Coronary artery (tissue), 2 donors: Measurements from ENCODE around the gene EIF2S3B.
"Not testable (repeated sequence)": the region's sequence is repeated elsewhere in the genome, so short reads cannot be mapped to it uniquely, and the experiment has no call there.

Experiments used
- DNase-seq: peaks from one replicate; pipeline ENCODE4 v3.0.0-alpha.2; 2017; ENCODE audit warnings: low spot score
- H3K27ac ChIP-seq, 2 donors: fragments of 200-600 bp; sonication (generic); one replicate each; pipeline ENCODE4 v1.5.1; 2016 to 2019
- H3K4me3 ChIP-seq: fragments of 200-600 bp; sonication (generic); 2 replicates; pipeline ENCODE4 v1.5.1; 2016; ENCODE audit warnings: mild to moderate bottlenecking, moderate library complexity
- CTCF ChIP-seq: fragments of 200-600 bp; sonication (generic); IDR thresholded peaks from one replicate; pipeline ENCODE4 v1.5.1; 2019; ENCODE audit warnings: antibody characterized with exemption

Gene EIF2S3B

DNA sequence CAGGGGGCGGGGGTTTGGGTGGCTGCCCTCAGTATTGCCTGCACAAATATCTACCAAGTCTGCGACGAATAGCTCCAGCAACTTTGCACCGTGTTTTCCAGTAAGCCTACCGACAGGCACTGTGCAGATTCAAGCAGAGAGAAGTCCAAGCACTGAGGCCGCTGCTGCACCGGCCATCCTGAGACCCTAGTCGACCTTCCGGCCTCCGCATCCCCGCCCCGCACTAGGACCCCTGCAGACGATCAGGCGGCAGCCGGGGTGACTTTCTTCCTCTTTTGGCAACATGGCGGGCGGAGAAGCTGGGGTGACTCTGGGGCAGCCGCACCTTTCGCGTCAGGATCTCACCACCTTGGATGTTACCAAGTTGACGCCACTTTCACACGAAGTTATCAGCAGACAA lies at the start of gene EIF2S3B:
EIF2S3B (plus strand) TSS at position 271 of the 400 bp plus-strand sequence; CDS start at position 284, 13 bp downstream.
- DNase-seq: no peak
- no peak within 1 kb of the TSS for H3K27ac ChIP-seq
- TF ChIP-seq CTCF: no peak
- H3K4me3 ChIP-seq: no peak within 1 kb of the TSS

DNA sequence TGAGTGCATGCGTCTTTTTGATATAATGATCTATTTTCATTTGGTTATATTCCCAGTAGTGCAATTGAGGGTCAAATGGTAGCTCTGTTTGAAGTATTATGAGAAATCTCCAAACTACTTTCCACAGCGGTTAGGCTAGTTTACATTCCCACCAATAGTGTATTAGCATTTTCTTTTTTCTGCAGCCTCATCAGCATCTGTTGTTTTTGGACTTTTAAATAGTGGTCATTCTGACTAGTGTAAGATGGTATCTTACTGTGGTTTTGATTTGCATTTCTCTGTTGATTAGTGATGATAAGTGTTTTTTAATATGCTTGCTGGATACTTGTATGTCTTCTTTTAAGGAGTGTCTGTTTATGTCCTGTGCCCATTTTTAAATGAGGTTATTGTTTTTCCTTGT lies 48.8 kb upstream of the EIF2S3B start:
- TF ChIP-seq CTCF: no peak
- DNase-seq: no peak
- no peak overlapping the region for H3K27ac ChIP-seq
- H3K4me3 ChIP-seq: no peak overlapping the region

DNA sequence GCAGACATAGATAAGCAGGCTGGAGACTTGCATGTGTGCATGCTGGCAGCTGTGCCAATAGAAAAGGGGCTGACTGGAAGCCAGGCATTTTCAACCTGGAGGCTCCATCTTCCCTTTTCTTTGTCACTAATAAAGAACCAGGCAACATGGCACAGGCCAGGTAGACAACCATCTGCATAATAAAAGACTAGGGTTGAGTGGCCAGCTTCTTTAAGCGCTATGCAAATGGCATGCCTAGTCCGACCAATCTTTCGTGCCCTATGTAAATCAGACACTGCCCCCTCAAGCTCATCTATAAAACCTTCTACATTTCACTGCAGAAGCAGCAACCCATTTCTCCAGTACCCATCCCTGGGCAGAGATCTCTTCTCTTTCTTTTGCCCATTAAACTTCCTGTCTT lies 47.9 kb upstream of the EIF2S3B start:
- DNase-seq: no peak
- Histone ChIP-seq H3K4me3 (no peak overlapping the region), H3K27ac (no peak overlapping the region)
- TF ChIP-seq CTCF: no peak

DNA sequence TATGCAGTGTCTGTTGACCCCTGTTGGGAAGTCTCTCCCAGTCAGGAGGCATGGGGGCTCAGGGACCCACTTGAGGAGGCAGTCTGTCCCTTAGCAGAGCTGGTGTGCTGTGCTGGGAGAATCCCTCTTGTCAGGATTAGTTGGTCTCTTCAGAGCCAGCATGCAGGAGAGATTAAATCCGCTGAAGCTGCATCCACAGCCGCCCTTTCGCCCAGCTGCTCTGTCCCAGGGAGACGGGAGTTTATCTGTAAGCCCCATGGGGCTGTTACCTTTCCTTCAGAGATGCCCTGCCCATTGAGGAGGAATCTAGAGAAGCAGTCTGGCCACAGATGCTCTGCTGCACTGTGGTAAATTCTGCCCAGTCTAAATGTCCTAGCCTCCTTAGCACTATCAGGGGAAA lies 39.4 kb upstream of the EIF2S3B start:
- H3K4me3 ChIP-seq: no peak overlapping the region
- no peak for TF ChIP-seq CTCF
- DNase-seq: no peak
- H3K27ac ChIP-seq: no peak overlapping the region

DNA sequence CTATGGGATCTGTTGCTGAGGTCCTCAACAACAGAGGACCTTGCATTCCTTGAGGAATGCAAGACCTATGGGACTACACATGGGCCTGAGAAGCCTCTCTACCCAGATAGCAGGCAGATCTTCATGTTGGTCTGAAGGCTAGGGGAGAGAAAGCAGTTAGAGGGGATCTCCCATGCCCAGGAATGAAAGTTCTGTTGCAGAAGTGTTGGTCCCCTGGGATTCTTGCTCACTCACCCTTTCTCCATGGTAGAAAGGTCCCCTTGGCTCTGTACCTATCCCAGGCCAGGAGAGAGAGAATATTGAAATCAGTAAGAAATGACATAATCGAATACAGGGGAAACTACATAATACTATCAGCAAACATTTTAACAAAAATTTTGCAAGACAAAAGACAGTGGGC lies 36.0 kb upstream of the EIF2S3B start:
- DNase-seq: no peak
- no peak overlapping the region for H3K27ac ChIP-seq
- TF ChIP-seq CTCF: no peak
- no peak overlapping the region for H3K4me3 ChIP-seq

DNA sequence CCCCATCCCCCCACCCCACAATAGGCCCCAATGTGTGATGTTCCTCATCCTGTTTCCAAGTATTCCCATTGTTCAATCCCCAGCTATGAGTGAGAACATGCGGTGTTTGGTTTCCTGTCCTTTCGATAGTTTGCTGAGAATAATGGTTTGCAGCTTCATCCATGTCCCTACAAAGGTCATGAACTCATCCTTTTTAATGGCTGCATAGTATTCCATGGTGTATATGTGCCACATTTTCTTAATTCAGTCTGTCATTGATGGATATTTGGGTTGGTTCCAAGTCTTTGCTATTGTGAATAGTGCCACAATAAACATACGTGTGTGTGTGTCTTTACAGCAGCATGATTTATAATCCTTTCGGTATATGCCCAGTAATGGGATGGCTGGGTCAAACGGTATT lies 32.9 kb upstream of the EIF2S3B start:
- H3K27ac ChIP-seq, DNase-seq, H3K4me3 ChIP-seq: not testable (repeated sequence)

- not testable (repeated sequence) for H3K27ac ChIP-seq, DNase-seq, H3K4me3 ChIP-seq
These were observed 23.8 kb upstream of the EIF2S3B start for GRCh38 chr12:10481901-10482300.

GRCh38 chr12:10487328-10487727 lies 18.4 kb upstream of the EIF2S3B start:
- H3K27ac ChIP-seq, DNase-seq, H3K4me3 ChIP-seq: not testable (repeated sequence)

DNA sequence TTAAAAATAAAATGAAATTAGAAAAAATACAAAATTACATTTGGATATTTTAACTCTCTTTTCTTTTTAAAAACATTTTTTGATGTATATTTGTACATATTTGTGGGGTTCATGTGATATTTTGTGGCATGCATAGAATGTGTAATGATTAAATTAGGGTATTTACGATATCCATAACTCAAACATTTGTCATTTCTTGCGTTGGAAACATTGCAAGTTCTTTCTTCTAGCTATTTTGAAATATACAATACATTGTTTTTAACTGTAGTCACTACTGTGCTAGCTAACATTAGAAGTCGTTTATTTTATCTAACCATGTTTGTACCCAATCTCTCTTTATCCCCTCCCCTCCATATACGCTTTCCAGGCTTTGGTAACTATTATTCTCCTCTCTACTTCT lies 13.9 kb upstream of the EIF2S3B start:
- DNase-seq: no peak
- no peak overlapping the region for H3K27ac ChIP-seq
- no peak overlapping the region for H3K4me3 ChIP-seq
- TF ChIP-seq CTCF: no peak
